PC-9 (cell line): Measurements from ENCODE around the gene SUFU.

Source experiments
- EZH2 ChIP-seq: fragments of 200-600 bp; sonication (generic); IDR thresholded peaks from 2 replicates; pipeline ENCODE4 v1.8.0; 2017; ENCODE audit warnings: antibody characterized with exemption, low read depth
- TF ChIP-seq, protein P1 (sequence below): fragments of 200-600 bp; sonication (generic); conservative IDR thresholded peaks from 2 replicates; pipeline ENCODE4 v1.6.1; 2017; ENCODE audit warnings: mixed run types, antibody characterized with exemption, mild to moderate bottlenecking, moderate library complexity

DNA sequence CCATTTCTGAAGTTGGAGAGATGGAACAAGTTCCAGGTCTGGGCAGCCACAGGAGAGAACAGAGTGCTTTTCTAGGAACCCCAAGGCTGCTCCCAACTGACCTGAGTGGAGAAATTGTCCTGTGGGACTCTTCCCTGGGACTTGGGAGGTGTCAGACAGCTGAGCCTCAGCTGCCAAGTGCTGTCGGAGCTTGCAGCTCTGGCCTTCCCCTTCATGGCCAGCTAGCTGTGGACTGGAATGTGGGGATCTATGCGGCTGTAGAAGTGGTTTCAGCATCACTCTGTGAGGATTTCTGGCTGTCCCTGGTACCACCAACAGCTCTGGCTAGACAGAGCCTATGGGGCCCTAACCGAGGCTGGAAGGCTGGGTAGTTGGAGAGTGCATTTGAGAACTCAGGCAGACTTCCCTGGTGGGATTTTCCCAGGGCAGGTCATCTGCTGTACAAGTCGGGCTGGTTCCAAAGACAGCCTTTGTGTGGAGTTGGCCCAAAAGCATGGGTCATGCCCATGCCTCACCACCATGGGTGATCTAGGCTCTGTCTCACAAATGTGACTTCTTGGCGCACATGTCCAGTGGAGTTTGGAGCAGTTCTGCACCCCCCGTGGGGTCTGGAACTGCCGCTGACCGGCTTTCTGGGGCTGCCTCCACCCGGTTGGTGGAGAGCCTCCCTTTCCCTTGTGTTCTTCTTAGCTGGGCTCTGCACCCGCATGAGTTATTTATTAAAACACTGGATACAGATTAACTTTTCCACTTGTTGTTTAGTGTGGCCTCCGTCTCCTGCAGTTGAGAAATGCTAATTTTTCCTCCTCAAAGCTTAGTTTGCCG, 10.9 kb downstream of the SUFU start:
- TF ChIP-seq, protein P1, sequence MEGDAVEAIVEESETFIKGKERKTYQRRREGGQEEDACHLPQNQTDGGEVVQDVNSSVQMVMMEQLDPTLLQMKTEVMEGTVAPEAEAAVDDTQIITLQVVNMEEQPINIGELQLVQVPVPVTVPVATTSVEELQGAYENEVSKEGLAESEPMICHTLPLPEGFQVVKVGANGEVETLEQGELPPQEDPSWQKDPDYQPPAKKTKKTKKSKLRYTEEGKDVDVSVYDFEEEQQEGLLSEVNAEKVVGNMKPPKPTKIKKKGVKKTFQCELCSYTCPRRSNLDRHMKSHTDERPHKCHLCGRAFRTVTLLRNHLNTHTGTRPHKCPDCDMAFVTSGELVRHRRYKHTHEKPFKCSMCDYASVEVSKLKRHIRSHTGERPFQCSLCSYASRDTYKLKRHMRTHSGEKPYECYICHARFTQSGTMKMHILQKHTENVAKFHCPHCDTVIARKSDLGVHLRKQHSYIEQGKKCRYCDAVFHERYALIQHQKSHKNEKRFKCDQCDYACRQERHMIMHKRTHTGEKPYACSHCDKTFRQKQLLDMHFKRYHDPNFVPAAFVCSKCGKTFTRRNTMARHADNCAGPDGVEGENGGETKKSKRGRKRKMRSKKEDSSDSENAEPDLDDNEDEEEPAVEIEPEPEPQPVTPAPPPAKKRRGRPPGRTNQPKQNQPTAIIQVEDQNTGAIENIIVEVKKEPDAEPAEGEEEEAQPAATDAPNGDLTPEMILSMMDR: no peak
- TF ChIP-seq EZH2: no peak
